MM.1S (cell line): ENCODE measurements around the gene DENND4A.

ENCODE experiments used
- DNase-seq: peaks from one replicate; pipeline ENCODE4 v3.0.0-alpha.2; 2015
- H2AFZ ChIP-seq: fragments of 300-600 bp; sonication (generic); 2 replicates; pipeline ENCODE4 v1.6.0; 2016; ENCODE audit warnings: antibody characterized with exemption, low read length
- H3F3A ChIP-seq: fragments of 300-600 bp; sonication (generic); 2 replicates; pipeline ENCODE4 v1.6.1; 2016; ENCODE audit warnings: mild to moderate bottlenecking, antibody characterized with exemption, low read length, moderate library complexity, mixed read lengths; ENCODE audit not compliant: insufficient read depth
- H3K27ac ChIP-seq: fragments of 300-600 bp; sonication (generic); 2 replicates; pipeline ENCODE4 v1.5.1; 2016; ENCODE audit warnings: mild to moderate bottlenecking, low read length
- H3K27me3 ChIP-seq: fragments of 300-600 bp; sonication (generic); replicated peaks from 2 replicates; pipeline ENCODE4 v1.6.0; 2016; ENCODE audit warnings: low read length; ENCODE audit not compliant: insufficient read depth
- H3K36me3 ChIP-seq: fragments of 300-600 bp; sonication (generic); replicated peaks from 2 replicates; pipeline ENCODE4 v1.6.1; 2016; ENCODE audit warnings: mild to moderate bottlenecking, low read length, mixed read lengths; ENCODE audit not compliant: insufficient read depth
- H3K4me1 ChIP-seq: fragments of 300-600 bp; sonication (generic); 2 replicates; pipeline ENCODE4 v1.6.1; 2016; ENCODE audit warnings: low read length, mixed read lengths
- H3K4me2 ChIP-seq: fragments of 300-600 bp; sonication (generic); 2 replicates; pipeline ENCODE4 v1.6.0; 2016; ENCODE audit warnings: low read depth, low read length
- H3K4me3 ChIP-seq: fragments of 300-600 bp; sonication (generic); 2 replicates; pipeline ENCODE4 v1.5.1; 2016; ENCODE audit warnings: low read length, mixed read lengths
- H3K79me2 ChIP-seq: fragments of 300-600 bp; sonication (generic); 2 replicates; pipeline ENCODE4 v1.6.1; 2016; ENCODE audit warnings: mixed run types, low read length, mixed read lengths
- H3K9ac ChIP-seq: fragments of 300-600 bp; sonication (generic); 2 replicates; pipeline ENCODE4 v1.6.1; 2016; ENCODE audit warnings: low read length, mixed read lengths
- H3K9me2 ChIP-seq: fragments of 300-600 bp; sonication (generic); replicated peaks from 2 replicates; pipeline ENCODE4 v1.6.1; 2016; ENCODE audit warnings: mild to moderate bottlenecking, low read length, mixed read lengths; ENCODE audit not compliant: insufficient read depth
- H3K9me3 ChIP-seq: fragments of 300-600 bp; sonication (generic); replicated peaks from 2 replicates; pipeline ENCODE4 v1.6.1; 2016; ENCODE audit warnings: mild to moderate bottlenecking, low read length, mixed read lengths; ENCODE audit not compliant: insufficient read depth
- H4K20me1 ChIP-seq: fragments of 300-600 bp; sonication (generic); 2 replicates; pipeline ENCODE4 v1.6.1; 2016; ENCODE audit warnings: mild to moderate bottlenecking, low read length, moderate library complexity, mixed read lengths; ENCODE audit not compliant: insufficient read depth
- EZH2 ChIP-seq: fragments of 300-600 bp; sonication (generic); optimal IDR thresholded peaks from 2 replicates; pipeline ENCODE3; 2017; ENCODE audit warnings: low read depth, mild to moderate bottlenecking, antibody characterized with exemption, low read length, mixed read lengths
- EZH2phosphoT487 ChIP-seq: fragments of 300-600 bp; sonication (generic); IDR thresholded peaks from 2 replicates; pipeline ENCODE4 v1.6.1; 2018; ENCODE audit warnings: antibody characterized with exemption, low read length
- TF ChIP-seq, protein P1 (sequence below): fragments of 300-600 bp; sonication (generic); IDR thresholded peaks from 2 replicates; pipeline ENCODE4 v1.5.1; 2016; ENCODE audit warnings: antibody characterized with exemption, low read length, mixed read lengths

DENND4A gene

DNA sequence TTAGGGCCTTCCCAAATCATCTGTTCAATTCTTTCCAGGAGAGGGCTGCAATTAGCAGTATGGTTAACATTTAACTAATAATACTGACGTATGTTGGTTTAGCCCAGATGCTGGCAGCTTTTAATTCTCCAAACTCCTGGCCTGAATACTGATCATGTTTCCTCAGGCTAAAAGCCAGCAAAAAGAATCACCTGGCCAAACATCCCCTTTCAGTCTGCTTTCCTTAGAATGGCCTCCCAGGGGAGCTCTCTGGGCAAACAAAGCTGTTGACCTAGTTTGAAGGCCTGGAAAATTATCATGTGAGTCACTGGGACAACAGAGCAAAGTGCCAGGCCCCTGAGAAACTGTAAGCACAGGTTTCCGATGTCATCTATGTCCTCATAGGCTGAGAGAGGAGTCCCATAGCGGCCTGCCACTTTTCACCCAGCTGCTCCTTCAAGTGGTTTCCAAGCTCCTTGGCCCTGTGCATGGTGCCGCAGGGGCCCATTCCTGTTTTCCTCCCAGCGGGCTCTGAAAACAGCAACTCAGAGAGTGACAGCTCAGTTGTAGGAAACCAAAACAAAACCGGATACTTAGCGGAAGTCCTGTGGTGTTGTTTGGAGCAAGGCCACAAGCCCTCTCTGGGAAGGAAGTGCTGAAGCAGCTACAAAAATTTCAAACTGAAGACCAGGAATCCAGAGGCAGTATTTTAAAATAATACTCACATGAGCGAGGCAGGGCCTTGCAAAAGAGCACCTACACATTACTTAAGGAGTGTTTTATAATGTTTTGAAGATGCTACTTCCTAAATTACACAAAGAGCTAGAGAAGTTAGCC, 40.7 kb upstream of the DENND4A start:
- H3K4me2 ChIP-seq = peak overlapping the region; percentile 65
- H2AFZ ChIP-seq = peak overlapping the region; percentile 58
- DNase-seq = peak; percentile 73
- H3K79me2 ChIP-seq = no peaks in the 10 kb centered on the region
- H3K27ac ChIP-seq = peak overlapping the region; percentile 74
- no peaks in the 10 kb centered on the region for H3K9me2 ChIP-seq
- no peaks in the 10 kb centered on the region for H4K20me1 ChIP-seq
- peak overlapping the region; percentile 47 for H3K9ac ChIP-seq
- peaks cover 13% of the 10 kb centered on the region; the same call in 1 of the 2 replicates for H3F3A ChIP-seq
- H3K4me1 ChIP-seq = peaks cover 19% of the 10 kb centered on the region
- H3K4me3 ChIP-seq = peak overlapping the region; percentile 19
- no peak for TF ChIP-seq EZH2
- no peak for TF ChIP-seq EZH2phosphoT487
- TF ChIP-seq, protein P1, sequence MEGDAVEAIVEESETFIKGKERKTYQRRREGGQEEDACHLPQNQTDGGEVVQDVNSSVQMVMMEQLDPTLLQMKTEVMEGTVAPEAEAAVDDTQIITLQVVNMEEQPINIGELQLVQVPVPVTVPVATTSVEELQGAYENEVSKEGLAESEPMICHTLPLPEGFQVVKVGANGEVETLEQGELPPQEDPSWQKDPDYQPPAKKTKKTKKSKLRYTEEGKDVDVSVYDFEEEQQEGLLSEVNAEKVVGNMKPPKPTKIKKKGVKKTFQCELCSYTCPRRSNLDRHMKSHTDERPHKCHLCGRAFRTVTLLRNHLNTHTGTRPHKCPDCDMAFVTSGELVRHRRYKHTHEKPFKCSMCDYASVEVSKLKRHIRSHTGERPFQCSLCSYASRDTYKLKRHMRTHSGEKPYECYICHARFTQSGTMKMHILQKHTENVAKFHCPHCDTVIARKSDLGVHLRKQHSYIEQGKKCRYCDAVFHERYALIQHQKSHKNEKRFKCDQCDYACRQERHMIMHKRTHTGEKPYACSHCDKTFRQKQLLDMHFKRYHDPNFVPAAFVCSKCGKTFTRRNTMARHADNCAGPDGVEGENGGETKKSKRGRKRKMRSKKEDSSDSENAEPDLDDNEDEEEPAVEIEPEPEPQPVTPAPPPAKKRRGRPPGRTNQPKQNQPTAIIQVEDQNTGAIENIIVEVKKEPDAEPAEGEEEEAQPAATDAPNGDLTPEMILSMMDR = no peak
- no peaks in the 10 kb centered on the region for H3K27me3 ChIP-seq
- no peaks in the 10 kb centered on the region for H3K9me3 ChIP-seq
- no peaks in the 10 kb centered on the region for H3K36me3 ChIP-seq

DNA sequence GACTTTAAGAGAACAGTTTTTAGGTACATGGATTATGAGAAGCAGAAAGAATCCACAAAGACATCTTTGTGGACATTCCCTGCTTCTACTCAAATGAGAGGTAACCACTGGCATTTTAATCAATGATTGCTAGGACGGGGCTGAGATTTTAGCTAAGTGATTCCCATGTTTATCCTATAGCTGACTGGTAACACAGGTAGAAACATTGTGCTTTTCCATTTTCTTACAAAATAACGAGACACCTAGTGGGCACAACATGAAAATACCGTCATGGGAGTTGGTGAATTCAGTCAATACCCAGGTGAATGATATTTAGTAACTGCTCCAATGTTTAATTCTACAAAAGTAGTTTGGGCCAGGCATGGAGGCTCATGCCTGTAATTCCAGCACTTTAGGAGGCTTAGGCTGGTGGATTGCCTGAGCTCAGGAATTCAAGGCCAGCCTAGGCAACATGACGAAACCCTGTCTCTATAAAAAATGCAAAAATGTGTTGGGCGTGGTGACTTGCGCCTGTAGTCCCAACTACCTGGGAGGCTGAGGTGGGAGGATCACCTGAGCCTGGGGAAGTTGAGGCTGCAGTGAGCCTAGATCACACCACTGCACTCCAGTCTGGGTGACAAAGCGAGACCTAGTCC, 37.2 kb upstream of the DENND4A start:
- H3K4me1 ChIP-seq = peaks cover 19% of the 10 kb centered on the region
- DNase-seq = peak; percentile 50
- no peak overlapping the region for H3K9ac ChIP-seq
- no peak overlapping the region for H3K4me3 ChIP-seq
- no peak overlapping the region for H3K4me2 ChIP-seq
- TF ChIP-seq, protein P1 = peak; percentile 61
- TF ChIP-seq EZH2 = no peak
- no peak overlapping the region for H2AFZ ChIP-seq
- H3K36me3 ChIP-seq = no peaks in the 10 kb centered on the region
- no peaks in the 10 kb centered on the region for H3K79me2 ChIP-seq
- no peaks in the 10 kb centered on the region for H3K9me2 ChIP-seq
- no peaks in the 10 kb centered on the region for H3K9me3 ChIP-seq
- H3F3A ChIP-seq = peaks cover 13% of the 10 kb centered on the region; the same call in 1 of the 2 replicates
- no peak overlapping the region for H3K27ac ChIP-seq
- H3K27me3 ChIP-seq = no peaks in the 10 kb centered on the region
- H4K20me1 ChIP-seq = no peaks in the 10 kb centered on the region

DNA sequence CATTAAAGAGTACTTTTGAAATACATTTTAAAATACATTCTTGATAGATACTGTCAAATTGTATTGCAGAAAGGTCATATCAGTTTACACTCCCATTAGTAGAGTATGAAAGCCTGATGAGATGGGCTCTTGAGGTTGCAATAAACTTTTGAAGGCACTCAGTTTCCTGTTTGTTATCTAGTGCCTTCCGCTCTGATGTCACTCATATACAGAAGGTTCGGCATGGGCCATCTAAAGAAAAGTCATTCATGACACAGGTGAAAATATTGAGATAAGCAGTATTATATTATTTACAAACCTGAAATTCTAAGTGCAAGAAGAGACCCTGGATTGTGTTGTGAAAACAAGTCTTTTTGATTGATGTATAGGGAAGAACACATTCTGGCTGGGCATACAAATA, 36.5 kb upstream of the DENND4A start:
- Histone ChIP-seq H3K9me2 (no peaks in the 10 kb centered on the region), H4K20me1 (no peaks in the 10 kb centered on the region), H3K79me2 (no peaks in the 10 kb centered on the region), H3K4me3 (no peak overlapping the region), H3F3A (peaks cover 13% of the 10 kb centered on the region; the same call in 1 of the 2 replicates), H3K9ac (no peak overlapping the region), H2AFZ (no peak overlapping the region), H3K4me2 (no peak overlapping the region), H3K4me1 (peaks cover 13% of the 10 kb centered on the region), H3K27ac (no peak overlapping the region), H3K36me3 (no peaks in the 10 kb centered on the region), H3K9me3 (no peaks in the 10 kb centered on the region), H3K27me3 (no peaks in the 10 kb centered on the region)
- TF ChIP-seq EZH2phosphoT487 (no peak), EZH2 (no peak)
- TF ChIP-seq, protein P1 = no peak
- no peak for DNase-seq
